HG02571 (cell line): ENCODE results near the gene GNAO1.

Experiments used
- ATAC-seq: cut with Tn5 transposase; IDR thresholded peaks from one replicate; pipeline ENCODE4 v1.9.1; 2021; ENCODE audit warnings: mild to moderate bottlenecking, moderate library complexity; ENCODE audit not compliant: unreplicated experiment

GNAO1 gene

DNA sequence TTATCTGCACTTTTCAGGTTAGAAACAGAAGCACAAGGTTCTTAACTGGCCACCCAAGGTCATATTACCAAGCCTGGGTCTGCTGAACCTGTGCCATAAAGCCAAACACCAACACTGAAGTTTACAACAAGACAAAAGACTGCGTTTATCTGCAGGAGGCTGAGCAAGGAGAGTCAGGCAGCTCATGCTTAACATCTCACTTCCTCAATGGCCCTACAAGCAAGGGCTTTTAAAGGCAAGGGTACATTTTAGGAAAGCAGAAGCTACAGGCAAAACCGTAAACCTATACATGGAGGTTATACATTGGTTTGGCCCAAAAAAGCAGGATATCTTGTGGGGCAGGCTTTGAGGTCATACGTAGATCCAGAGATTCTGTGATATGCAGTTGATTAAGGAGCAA is 91.2 kb downstream of the GNAO1 start:
- no peak for ATAC-seq

GRCh38 chr16:56284521-56284920 is 93.2 kb downstream of the GNAO1 start:
- no peak for ATAC-seq

DNA sequence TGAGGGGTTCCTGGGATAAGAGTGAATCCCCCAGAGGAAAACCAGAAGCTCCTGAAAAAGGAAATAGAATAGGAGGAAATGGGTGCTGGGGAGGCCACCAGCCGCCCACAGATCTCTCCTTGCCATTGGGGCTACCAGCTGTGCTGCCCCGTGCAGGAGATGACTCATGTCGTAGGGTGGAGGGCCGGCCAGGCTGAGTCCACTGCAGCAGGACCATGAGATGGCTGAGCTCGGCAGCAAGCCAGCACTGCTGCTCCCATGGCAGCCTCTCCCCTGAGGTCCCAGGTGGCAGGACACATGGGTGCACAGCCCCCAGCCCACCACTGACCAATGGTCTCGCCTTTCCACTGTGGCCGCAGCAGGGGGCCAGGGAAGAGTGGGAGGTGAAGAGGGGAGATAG is 95.5 kb downstream of the GNAO1 start:
- ATAC-seq: no peak

GRCh38 chr16:56288019-56288418 is 96.7 kb downstream of the GNAO1 start:
- no peak for ATAC-seq

- ATAC-seq: no peak
Observed at GRCh38 chr16:56289416-56289815, 98.1 kb downstream of the GNAO1 start.

- ATAC-seq: no peak
Observed at GRCh38 chr16:56289862-56290261, 98.6 kb downstream of the GNAO1 start.

DNA sequence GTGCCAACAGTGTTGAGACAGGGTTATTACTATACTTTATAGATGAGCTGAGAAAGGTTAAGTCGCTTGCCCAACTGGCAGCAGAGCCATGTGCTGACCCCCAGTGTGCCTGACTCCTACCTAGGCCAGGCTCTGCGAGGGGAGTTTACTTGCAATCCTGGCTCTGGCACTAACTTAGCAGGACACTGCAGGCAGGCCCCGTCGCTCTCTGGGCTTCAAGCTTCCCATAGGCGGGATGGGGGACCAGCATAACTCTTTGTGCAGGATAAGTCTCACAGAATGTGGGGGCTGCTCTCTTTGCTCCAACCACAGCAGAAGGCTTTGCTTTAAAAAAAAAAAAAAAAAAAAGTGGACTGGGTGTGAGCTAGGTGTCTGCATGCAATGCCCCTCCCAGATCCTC is 102.7 kb downstream of the GNAO1 start:
- ATAC-seq: no peak

GRCh38 chr16:56294579-56294978 is 103.3 kb downstream of the GNAO1 start:
- ATAC-seq: no peak

- ATAC-seq: no peak
Observed at GRCh38 chr16:56295059-56295665, 103.9 kb downstream of the GNAO1 start.

DNA sequence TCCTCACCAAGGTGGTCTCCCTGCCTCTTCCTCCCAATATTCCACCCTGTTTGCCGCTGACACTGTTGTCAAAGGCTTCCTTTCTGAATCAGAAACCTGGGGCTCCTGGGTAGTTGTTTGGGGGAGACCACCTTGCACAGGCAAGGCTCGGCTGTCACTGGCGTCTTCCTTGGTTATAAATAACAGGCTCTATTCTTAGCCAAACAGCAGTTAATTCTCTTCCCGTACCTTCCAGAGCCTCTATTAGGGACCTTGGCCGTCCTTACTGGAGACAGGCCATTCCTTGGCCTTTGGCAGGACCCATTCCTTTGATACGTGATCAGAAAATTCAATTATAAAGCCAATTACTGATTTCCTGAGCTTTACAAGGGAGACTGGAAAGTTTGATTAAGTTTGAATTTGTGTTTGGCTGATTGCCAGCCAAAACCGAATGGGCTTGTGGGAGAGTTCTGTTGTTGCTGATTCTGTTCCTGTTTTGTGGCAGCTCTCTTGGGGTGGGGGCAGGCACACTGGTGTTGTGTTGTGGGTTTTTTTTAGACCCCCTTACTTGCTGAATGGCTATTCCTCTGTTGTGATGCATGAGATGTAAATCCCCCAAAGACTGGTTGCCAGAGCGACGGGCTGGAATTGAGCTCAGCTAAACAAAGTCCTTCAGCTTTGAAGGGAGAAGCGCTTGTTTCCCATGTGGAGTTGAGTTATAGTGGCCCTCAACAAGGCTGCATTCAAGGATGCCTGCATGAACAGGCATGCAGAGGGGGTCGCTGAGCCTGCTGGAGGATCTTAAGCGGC is 104.6 kb downstream of the GNAO1 start:
- ATAC-seq: no peak

DNA sequence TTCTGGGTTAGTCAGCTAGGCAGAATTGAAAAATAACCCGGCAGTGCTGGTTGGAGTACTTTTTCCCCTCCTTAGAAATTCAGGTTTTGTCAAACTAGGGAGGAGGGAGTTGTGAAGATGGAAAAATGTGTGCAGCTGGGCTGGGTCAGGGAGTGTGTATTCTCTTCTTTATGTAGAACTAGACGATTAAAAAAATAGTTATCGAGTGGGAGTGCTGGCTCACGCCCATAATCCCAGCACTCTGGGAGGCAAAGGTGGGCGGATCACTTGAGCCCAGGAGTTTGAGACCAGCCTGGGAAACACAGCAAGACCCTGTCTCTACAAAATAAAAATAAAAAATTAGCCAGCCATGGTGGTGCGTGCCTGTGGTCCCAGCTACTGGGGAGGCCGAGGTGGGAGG is 106.4 kb downstream of the GNAO1 start:
- no peak for ATAC-seq

DNA sequence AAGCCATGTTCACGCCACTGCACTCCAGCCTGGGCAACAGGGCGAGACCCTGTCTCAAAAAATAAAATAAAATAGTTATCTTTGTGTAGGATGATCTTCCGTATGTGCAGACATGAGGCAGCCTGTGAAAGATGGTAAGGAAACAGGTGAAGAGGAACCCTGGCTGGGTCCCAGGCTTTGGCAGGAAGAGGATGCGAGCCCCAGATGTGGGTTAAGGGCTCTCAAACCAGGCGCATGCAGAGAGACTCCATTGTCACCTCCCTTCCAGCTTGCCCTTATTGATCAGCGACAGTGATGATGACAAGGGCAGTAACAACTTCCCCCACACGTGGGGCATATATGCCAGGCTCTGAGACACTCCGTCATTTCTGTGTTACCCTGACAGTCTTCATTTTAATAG is 106.8 kb downstream of the GNAO1 start:
- ATAC-seq: no peak

DNA sequence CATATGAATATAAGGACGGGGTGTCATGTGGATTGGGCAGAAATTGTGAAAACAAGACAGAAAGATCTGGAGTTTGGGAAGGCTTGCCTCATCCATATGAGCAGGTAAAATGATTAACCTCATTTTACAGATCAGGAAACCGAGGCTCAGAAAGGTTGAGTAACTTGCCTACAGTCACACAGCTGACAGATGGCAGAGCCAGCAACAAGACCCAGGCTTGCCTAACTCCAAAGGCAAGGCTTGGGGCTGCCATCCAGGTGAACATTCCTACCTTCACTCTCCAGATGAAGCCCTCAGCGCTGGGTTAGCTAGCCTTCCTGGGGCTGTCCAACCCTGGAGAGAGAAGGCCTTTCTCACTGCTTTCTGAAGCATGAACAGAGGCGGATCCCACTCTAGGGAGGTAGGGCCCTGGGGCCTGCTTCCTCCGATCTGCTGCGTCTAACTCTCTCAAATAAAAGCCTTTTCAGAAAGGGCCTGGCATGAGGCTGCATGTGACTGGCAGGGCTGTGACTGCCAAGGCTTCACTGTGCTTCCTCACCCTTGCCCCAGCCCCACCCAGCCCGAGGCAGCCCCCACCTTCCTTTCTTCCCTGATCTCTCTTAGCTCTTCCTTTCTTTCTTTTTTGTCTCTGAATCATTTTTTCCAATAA is 107.8 kb downstream of the GNAO1 start:
- no peak for ATAC-seq

GRCh38 chr16:56300242-56300623 is 108.9 kb downstream of the GNAO1 start:
- ATAC-seq: no peak

GRCh38 chr16:56300891-56301850 is 109.9 kb downstream of the GNAO1 start:
- ATAC-seq: no peak

DNA sequence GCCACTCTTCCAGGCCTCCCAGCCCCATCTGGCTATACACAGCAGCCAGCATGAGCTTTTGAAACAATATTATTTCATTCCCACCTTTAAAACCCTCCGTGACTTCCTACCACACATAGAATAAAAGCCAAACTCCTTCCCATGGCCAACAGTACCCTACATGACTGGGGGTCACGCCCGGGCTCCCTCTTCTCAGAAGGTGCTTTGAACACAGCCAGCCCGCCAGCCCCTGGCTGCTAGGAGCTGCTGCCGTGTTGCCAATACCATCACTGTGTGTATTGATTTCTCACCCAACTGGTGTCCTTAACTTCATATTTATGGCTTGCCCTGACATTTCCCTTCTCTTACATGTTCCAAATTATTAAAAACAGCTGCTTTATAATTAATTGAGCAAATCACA is 111.2 kb downstream of the GNAO1 start:
- no peak for ATAC-seq

GRCh38 chr16:56303066-56303715 is 111.9 kb downstream of the GNAO1 start:
- ATAC-seq: no peak

GRCh38 chr16:56303880-56304279 is 112.6 kb downstream of the GNAO1 start:
- ATAC-seq: no peak

DNA sequence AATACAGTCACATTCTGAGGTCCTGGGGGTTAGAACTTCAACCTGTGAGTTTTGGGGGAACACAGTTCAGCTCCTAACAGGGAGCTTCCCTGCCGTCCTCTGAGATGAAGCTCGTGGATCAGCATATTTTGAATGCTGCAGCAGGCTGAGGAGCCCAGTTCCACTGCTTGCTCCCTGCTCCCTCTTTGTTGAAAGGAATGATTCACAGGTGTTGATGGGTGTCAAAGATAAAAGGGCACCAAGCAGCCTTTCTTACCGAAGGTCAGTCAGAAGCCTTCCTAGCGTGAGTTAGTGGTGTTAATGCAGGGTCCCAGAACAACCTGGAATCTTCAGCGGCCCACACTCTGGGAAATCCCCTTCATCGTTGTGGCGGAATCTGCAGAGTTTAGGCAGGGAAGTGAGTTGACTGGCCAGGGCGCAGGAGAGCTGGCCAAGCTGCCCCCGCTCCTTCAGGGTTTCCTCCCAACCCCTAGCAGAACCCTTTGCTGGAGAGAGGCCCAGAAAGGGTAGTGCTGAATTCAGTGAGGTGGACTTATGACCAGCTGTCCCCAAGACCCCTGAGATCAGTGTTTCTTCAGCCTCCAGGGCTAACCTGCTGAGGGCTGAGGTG is 114.8 kb downstream of the GNAO1 start:
- no peak for ATAC-seq
